Ovary (tissue), 9 donors: ENCODE results near the gene TNFAIP8L1. TPM values are rescaled to one million over a fixed set of nuclear protein-coding genes. Genes with fewer than 3 reads are reported as not detected.

ENCODE experiments used
- DNase-seq, 5 donors: peaks; one replicate each; pipeline ENCODE4 v3.0.0-alpha.2; 2019 to 2020
- H3K27ac ChIP-seq, 2 donors: fragments of 200-600 bp; one replicate each; pipeline versions ENCODE4 v1.5.1 to v1.8.0; 2019 to 2022
- H3K27me3 ChIP-seq: fragments of 200-600 bp; one replicate; pipeline ENCODE4 v1.8.0; 2022
- H3K36me3 ChIP-seq: fragments of 200-600 bp; sonication (generic); one replicate; pipeline ENCODE4 v1.5.1; 2019
- H3K4me1 ChIP-seq: one replicate; pipeline ENCODE4 v1.8.1; 2013; ENCODE audit warnings: mild to moderate bottlenecking, moderate library complexity; ENCODE audit not compliant: insufficient read depth
- H3K4me3 ChIP-seq: fragments of 200-600 bp; sonication (generic); one replicate; pipeline ENCODE4 v1.5.1; 2017
- H3K9me3 ChIP-seq, 2 donors: fragments of 200-600 bp in 1 of 2; sonication (generic) in 1 of 2; one replicate each; pipeline versions ENCODE4 v1.5.1 to v1.8.1; 2013 to 2019; ENCODE audit warnings: mild to moderate bottlenecking in 1 of 2, moderate library complexity in 1 of 2
- CTCF ChIP-seq, 3 donors: fragments of 450-650 bp in 2 of 3; fragments of 200-600 bp in 1 of 3; IDR thresholded peaks; one replicate each; pipeline versions ENCODE4 v1.5.1 to v1.8.0; 2016 to 2022; ENCODE audit warnings: antibody characterized with exemption in 3 of 3, mild to moderate bottlenecking in 1 of 3
- EP300 ChIP-seq: sonication (generic); formaldehyde crosslinking; IDR thresholded peaks from one replicate; pipeline ENCODE4 v1.6.1; 2017; ENCODE audit warnings: antibody characterized with exemption
- POLR2A ChIP-seq: fragments of 450-650 bp; IDR thresholded peaks from one replicate; pipeline ENCODE4 v1.6.1; 2017; ENCODE audit warnings: antibody characterized with exemption, mild to moderate bottlenecking, moderate library complexity
- WGBS, 3 donors: extraction: QIAGEN DNeasy Blood & Tissue Kit in 1 of 3; methylation state at CpG; one replicate each; pipeline versions ENCODE4 v1.1.5 to v1.1.7; 2013 to 2017; 5-methylcytosine and 5-hydroxymethylcytosine counted together
- intact Hi-C, 4 donors: fragments of 100-400 bp; cut with DNase I; formaldehyde crosslinking; loops; one replicate each; pipeline versions ENCODE4 v1.11.0 to v1.15.1; 2022 to 2023
- polyA plus RNA-seq, 2 donors: library from polyadenylated mRNA; stranded (reverse); fragments of 200-250 nt in 1 of 2; fragments of 350-450 nt in 1 of 2; fragmentation: Illumina TruSeq in 1 of 2; extraction: RNeasy Lipid Tissue Mini Kit (QIAGEN cat#74804) in 1 of 2; gene quantifications; one replicate each; pipeline ENCODE4 v1.2.3, GENCODE V29; 2013 to 2014
- total RNA-seq, 7 donors: library from RNA; depleted of rRNA in 2 of 7; stranded (reverse); fragments of >200 nt in 2 of 7; fragmentation: NEBNext Ultra II Directional in 3 of 7; extraction: Animal tissue kit (Norgen Biotek cat#: 25700) in 3 of 7; gene quantifications; one replicate each; pipeline versions ENCODE4 v1.1.0 to v1.2.4, GENCODE V29; 2016 to 2023
- donor health status: DM: no; HTN: no; CAD: no; lungs with moderate emphysema.
- donor health status: DM: no; HTN: no; CAD: no.
- donor health status: Bipolar disorder and iron deficiency.
- donor health status: DM: yes; HTN: yes; CAD: no.
- donor health status: DM: no; HTN: no; CAD: no.
- donor health status: DM: yes; HTN: yes; CAD: no.

TNFAIP8L1 gene
- total and polyA plus RNA-seq, 9 donors, result 4.3 to 14.0 (median 8.1) TPM

GRCh38 chr19:4701557-4701956, 62.2 kb downstream of the TNFAIP8L1 start:
- H3K27ac ChIP-seq, result no peak overlapping the region
- TF ChIP-seq CTCF (IDR thresholded peaks at IDR 0.05), result no peak
- no peak for TF ChIP-seq POLR2A
- TF ChIP-seq EP300, result no peak
- H3K36me3 ChIP-seq, result no peaks in the 10 kb centered on the region
- H3K4me1 ChIP-seq, result peaks cover 4% of the 10 kb centered on the region
- intact Hi-C loops, result no loop called here
- no peak overlapping the region for H3K4me3 ChIP-seq
- no peaks in the 10 kb centered on the region for H3K27me3 ChIP-seq
- 89 to 94% (median 90%) methylated on average over 8 of the region's 8 CpGs for WGBS, 3 donors
- no peak for DNase-seq
- H3K9me3 ChIP-seq, result no peaks in the 10 kb centered on the region

GRCh38 chr19:4702764-4703163, 63.4 kb downstream of the TNFAIP8L1 start:
- WGBS, 3 donors, result 88 to 90% (median 88%) methylated on average over 11 of the region's 11 CpGs
- Histone ChIP-seq H3K9me3 (no peaks in the 10 kb centered on the region), H3K27ac (no peak overlapping the region), H3K4me1 (peaks cover 5% of the 10 kb centered on the region), H3K4me3 (no peak overlapping the region), H3K36me3 (no peaks in the 10 kb centered on the region), H3K27me3 (no peaks in the 10 kb centered on the region)
- no peak for DNase-seq
- intact Hi-C loops, result no loop called here
- TF ChIP-seq EP300 (no peak), POLR2A (no peak), CTCF (IDR thresholded peaks at IDR 0.05) (no peak)

- Histone ChIP-seq H3K4me1 (peaks cover 8% of the 10 kb centered on the region), H3K36me3 (no peaks in the 10 kb centered on the region), H3K4me3 (no peak overlapping the region), H3K9me3 (no peaks in the 10 kb centered on the region), H3K27ac (no peak overlapping the region), H3K27me3 (no peaks in the 10 kb centered on the region)
- intact Hi-C loops, result no loop called here
- TF ChIP-seq EP300 (no peak), CTCF (IDR thresholded peaks at IDR 0.05) (no peak), POLR2A (no peak)
- 90 to 92% (median 91%) methylated on average over 28 of the region's 28 CpGs for WGBS, 3 donors
- no peak for DNase-seq
Observed at GRCh38 chr19:4703671-4704316, 64.5 kb downstream of the TNFAIP8L1 start.

GRCh38 chr19:4704317-4704673, 65.0 kb downstream of the TNFAIP8L1 start:
- no peak for DNase-seq
- Histone ChIP-seq H3K9me3 (no peaks in the 10 kb centered on the region), H3K27me3 (no peaks in the 10 kb centered on the region), H3K36me3 (no peaks in the 10 kb centered on the region), H3K27ac (no peak overlapping the region), H3K4me3 (no peak overlapping the region), H3K4me1 (peaks cover 9% of the 10 kb centered on the region)
- TF ChIP-seq CTCF (IDR thresholded peaks at IDR 0.05), result no peak
- no peak for TF ChIP-seq POLR2A
- TF ChIP-seq EP300, result no peak
- 87 to 89% (median 88%) methylated on average over 8 to 9 of the region's 9 CpGs for WGBS, 3 donors
- intact Hi-C loops, result no loop called here

Other genes starting within 250 kb of the TNFAIP8L1 start
- gene SH3GL1, start 239.0 kb upstream of the TNFAIP8L1 start, total RNA-seq, result 10 to 100 TPM; 20.5 to 88.6 (median 68.3) TPM
- gene SH3GL1, start 239.0 kb upstream of the TNFAIP8L1 start, polyA plus RNA-seq, result 10 to 100 TPM in 1 of 2 donors, 1 to 10 TPM in 1; 6.9 to 57.5 TPM
- 10 to 100 TPM in 1 of 7 donors, 1 to 10 TPM in 6; 4.7 to 10.4 (median 7.5) TPM for gene CHAF1A, start 236.9 kb upstream of the TNFAIP8L1 start, total RNA-seq
- gene CHAF1A, start 236.9 kb upstream of the TNFAIP8L1 start, polyA plus RNA-seq, result 1 to 10 TPM; 7.3 to 8.6 TPM
- gene UBXN6, start 181.7 kb upstream of the TNFAIP8L1 start, total RNA-seq, result 100 to 1,000 TPM in 6 of 7 donors, 10 to 100 TPM in 1; 66.9 to 170 (median 133) TPM
- gene UBXN6, start 181.7 kb upstream of the TNFAIP8L1 start, polyA plus RNA-seq, result 100 to 1,000 TPM in 1 of 2 donors, 10 to 100 TPM in 1; 19.3 to 140 TPM
- 10 to 100 TPM; 36.2 to 77.2 (median 64.4) TPM for gene HDGFL2, start 167.2 kb upstream of the TNFAIP8L1 start, total RNA-seq
- 10 to 100 TPM; 28.5 to 63.0 TPM for gene HDGFL2, start 167.2 kb upstream of the TNFAIP8L1 start, polyA plus RNA-seq
- gene PLIN4, start 121.0 kb upstream of the TNFAIP8L1 start, total RNA-seq, result 10 to 100 TPM in 5 of 7 donors, 1 to 10 TPM in 2; 3.7 to 55.1 (median 23.6) TPM
- 1 to 10 TPM; 1.6 to 9.6 TPM for gene PLIN4, start 121.0 kb upstream of the TNFAIP8L1 start, polyA plus RNA-seq
- 100 to 1,000 TPM in 4 of 7 donors, 10 to 100 TPM in 3; 26.0 to 149 (median 131) TPM for gene PLIN5, start 104.3 kb upstream of the TNFAIP8L1 start, total RNA-seq
- gene PLIN5, start 104.3 kb upstream of the TNFAIP8L1 start, polyA plus RNA-seq, result 10 to 100 TPM in 1 of 2 donors, 1 to 10 TPM in 1; 8.8 to 85.0 TPM
- gene LRG1, start 99.5 kb upstream of the TNFAIP8L1 start, total RNA-seq, result 1 to 10 TPM; 1.3 to 7.6 (median 3.6) TPM
- gene LRG1, start 99.5 kb upstream of the TNFAIP8L1 start, polyA plus RNA-seq, result 1 to 10 TPM in 1 of 2 donors, under 1 TPM in 1; 0.33 to 2.1 TPM
- gene SEMA6B, start 79.8 kb upstream of the TNFAIP8L1 start, total RNA-seq, result 1 to 10 TPM; 1.3 to 9.7 (median 5.5) TPM
- 1 to 10 TPM in 1 of 2 donors, under 1 TPM in 1; 0.77 to 7.6 TPM for gene SEMA6B, start 79.8 kb upstream of the TNFAIP8L1 start, polyA plus RNA-seq
- gene MYDGF, start 30.8 kb downstream of the TNFAIP8L1 start, total RNA-seq, result 10 to 100 TPM; 28.6 to 76.1 (median 59.4) TPM
- gene MYDGF, start 30.8 kb downstream of the TNFAIP8L1 start, polyA plus RNA-seq, result 10 to 100 TPM; 44.5 to 85.4 TPM
- 10 to 100 TPM; 26.9 to 69.5 (median 44.3) TPM for gene DPP9, start 84.3 kb downstream of the TNFAIP8L1 start, total RNA-seq
- gene DPP9, start 84.3 kb downstream of the TNFAIP8L1 start, polyA plus RNA-seq, result 10 to 100 TPM; 14.4 to 29.3 TPM
- 10 to 100 TPM in 2 of 7 donors, 1 to 10 TPM in 5; 7.4 to 11.4 (median 9.1) TPM for gene FEM1A, start 152.2 kb downstream of the TNFAIP8L1 start, total RNA-seq
- gene FEM1A, start 152.2 kb downstream of the TNFAIP8L1 start, polyA plus RNA-seq, result 1 to 10 TPM; 3.6 to 4.4 TPM
- gene TICAM1, start 192.2 kb downstream of the TNFAIP8L1 start, total RNA-seq, result 10 to 100 TPM in 2 of 7 donors, 1 to 10 TPM in 5; 3.6 to 13.3 (median 9.6) TPM
- 1 to 10 TPM; 2.5 to 7.8 TPM for gene TICAM1, start 192.2 kb downstream of the TNFAIP8L1 start, polyA plus RNA-seq
- gene PLIN3, start 228.2 kb downstream of the TNFAIP8L1 start, total RNA-seq, result 10 to 100 TPM; 26.1 to 83.9 (median 73.7) TPM
- gene PLIN3, start 228.2 kb downstream of the TNFAIP8L1 start, polyA plus RNA-seq, result 10 to 100 TPM; 48.7 to 51.9 TPM